PC-3 (cell line): ENCODE measurements around the gene GSTO2.

Source experiments
- CTCF ChIP-seq: fragments of 300-600 bp; sonication (generic); conservative IDR thresholded peaks from 2 replicates; pipeline ENCODE4 v1.5.1; 2017; ENCODE audit warnings: antibody characterized with exemption, low read depth, mild to moderate bottlenecking, low read length
- EZH2 ChIP-seq: fragments of 300-600 bp; sonication (generic); IDR thresholded peaks from one replicate; pipeline ENCODE4 v1.6.1; 2017; ENCODE audit warnings: antibody characterized with exemption, mild to moderate bottlenecking, low read length; ENCODE audit not compliant: unreplicated experiment
- EZH2phosphoT487 ChIP-seq: fragments of 300-600 bp; sonication (generic); IDR thresholded peaks from 2 replicates; pipeline ENCODE4 v1.6.1; 2018; ENCODE audit warnings: mild to moderate bottlenecking, antibody characterized with exemption, low read length, borderline replicate concordance

DNA sequence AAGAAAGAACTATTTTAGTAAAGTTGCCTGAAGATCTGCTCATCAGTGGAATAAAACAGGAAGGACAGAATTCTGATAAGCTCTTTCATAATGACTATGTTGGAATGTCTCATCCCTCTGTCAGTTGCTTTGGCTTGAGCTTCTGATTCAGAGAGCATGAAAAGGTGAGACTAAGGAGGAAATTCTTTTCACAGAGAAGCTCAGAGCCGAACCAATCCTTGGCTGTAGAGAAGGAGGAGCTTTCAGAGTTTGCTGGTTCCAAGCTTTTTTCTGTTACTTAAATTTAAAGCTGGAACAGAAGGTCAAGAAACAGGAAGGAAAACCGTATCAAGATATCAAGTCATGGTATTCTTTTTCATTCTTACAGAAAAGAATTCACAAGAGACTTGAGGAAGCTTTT, 24.0 kb downstream of the GSTO2 start:
- TF ChIP-seq EZH2phosphoT487, result no peak
- TF ChIP-seq CTCF, result no peak
- no peak for TF ChIP-seq EZH2
